GM12891 (cell line): Measurements from ENCODE around the gene TMEM121.

Experiments
- POLR2AphosphoS5 ChIP-seq: IDR thresholded peaks from 2 replicates; pipeline ENCODE4 v1.6.1; 2011; ENCODE audit warnings: low read depth, low read length, control low read depth
- SPI1 ChIP-seq: IDR thresholded peaks from 2 replicates; pipeline ENCODE4 v1.6.1; 2011; ENCODE audit warnings: low read depth, low read length, control low read depth
- TAF1 ChIP-seq: IDR thresholded peaks from 2 replicates; pipeline ENCODE4 v1.6.1; 2011; ENCODE audit warnings: low read depth, low read length, control low read depth

DNA sequence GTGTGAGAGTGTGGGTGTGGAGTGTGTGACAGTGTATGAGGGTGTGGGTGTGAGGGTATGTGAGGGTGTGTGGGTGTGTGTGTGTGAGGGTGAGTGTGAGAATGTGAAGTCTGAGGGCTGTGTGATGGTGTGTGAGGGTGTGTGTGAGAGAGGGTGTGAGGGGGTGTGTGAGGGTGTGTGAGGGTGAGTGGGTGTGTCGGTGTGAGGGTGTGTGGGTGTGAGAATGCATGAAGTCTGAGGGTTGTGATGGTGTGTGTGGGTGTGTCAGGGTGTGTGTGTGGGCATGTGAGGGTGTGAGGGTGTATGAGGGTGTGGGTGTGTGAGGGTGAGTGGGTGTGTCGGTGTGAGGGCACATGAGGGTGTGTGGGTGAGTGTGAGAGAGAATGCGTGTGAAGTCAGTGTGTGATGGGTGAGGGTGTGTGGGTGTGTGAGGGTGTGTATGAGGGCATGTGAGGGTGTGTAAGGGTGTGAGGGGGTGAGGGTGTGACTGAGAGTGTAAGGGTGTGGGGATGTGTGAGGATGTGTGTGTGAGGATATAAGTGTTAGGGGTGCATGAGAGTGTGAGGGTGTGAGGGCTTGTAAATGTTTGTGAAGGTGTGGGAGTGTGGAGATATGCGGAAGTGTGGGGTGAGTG, 36.4 kb downstream of the TMEM121 start:
- TF ChIP-seq TAF1 (no peak), POLR2AphosphoS5 (no peak), SPI1 (no peak)
